Gastroesophageal sphincter (tissue), 3 donors: ENCODE results near the gene DNM3.

Experiments
- POLR2A ChIP-seq, 2 donors: fragments of 450-650 bp; IDR thresholded peaks; one replicate each; pipeline ENCODE4 v1.6.1; 2017; ENCODE audit warnings: antibody characterized with exemption in 2 of 2, mild to moderate bottlenecking in 2 of 2, moderate library complexity in 1 of 2
- TF ChIP-seq, protein P1 (sequence below), 4 experiments: fragments of 200-600 bp in 2 of 4; fragments of 450-650 bp in 2 of 4; sonication (generic) in 1 of 4; IDR thresholded peaks; one replicate each; pipeline ENCODE4 v1.5.1; 2017 to 2019; ENCODE audit warnings: antibody characterized with exemption in 4 of 4, mild to moderate bottlenecking in 2 of 4, moderate library complexity in 2 of 4

DNA sequence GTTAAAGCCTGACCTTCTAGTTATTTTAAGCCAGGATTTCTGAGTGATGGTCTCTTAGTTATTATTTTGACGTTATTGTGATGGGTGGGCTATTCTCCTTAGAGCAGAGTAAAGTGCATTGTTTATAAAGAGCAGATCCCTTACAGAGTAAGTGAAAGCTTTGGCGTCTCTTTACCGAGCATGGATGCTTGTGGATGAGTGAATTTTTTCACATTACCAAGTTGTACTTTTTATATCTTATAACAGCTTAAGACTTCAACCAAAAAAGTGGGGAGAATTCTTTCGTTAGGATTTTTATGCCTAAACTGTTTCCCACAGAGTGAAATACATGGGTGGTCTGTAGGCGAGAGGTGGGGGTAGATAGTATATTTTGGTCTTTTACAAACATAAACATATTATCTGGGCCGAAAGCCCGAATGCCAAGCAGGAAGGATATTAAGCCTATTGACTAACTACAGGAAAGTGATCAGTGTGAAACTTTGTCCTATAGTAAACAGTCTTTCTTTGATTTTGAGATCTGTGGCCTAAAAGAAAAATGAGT is 300.1 kb downstream of the DNM3 start:
- no peak for TF ChIP-seq POLR2A (IDR thresholded peaks at IDR 0.05)
- TF ChIP-seq, protein P1, sequence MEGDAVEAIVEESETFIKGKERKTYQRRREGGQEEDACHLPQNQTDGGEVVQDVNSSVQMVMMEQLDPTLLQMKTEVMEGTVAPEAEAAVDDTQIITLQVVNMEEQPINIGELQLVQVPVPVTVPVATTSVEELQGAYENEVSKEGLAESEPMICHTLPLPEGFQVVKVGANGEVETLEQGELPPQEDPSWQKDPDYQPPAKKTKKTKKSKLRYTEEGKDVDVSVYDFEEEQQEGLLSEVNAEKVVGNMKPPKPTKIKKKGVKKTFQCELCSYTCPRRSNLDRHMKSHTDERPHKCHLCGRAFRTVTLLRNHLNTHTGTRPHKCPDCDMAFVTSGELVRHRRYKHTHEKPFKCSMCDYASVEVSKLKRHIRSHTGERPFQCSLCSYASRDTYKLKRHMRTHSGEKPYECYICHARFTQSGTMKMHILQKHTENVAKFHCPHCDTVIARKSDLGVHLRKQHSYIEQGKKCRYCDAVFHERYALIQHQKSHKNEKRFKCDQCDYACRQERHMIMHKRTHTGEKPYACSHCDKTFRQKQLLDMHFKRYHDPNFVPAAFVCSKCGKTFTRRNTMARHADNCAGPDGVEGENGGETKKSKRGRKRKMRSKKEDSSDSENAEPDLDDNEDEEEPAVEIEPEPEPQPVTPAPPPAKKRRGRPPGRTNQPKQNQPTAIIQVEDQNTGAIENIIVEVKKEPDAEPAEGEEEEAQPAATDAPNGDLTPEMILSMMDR (IDR thresholded peaks at IDR 0.05), result no peak
